Body of pancreas (tissue), 4 donors: Measurements from ENCODE around the gene SUGCT. TPM values are rescaled to one million over a fixed set of nuclear protein-coding genes. Genes with fewer than 3 reads are reported as not detected.
"Not testable (repeated sequence)": the region's sequence is repeated elsewhere in the genome, so short reads cannot be mapped to it uniquely, and the experiment has no call there.

Experiments
- ATAC-seq: fragments of 150-250 bp; one replicate; pipeline ENCODE4 v1.9.1; 2016
- DNase-seq, 4 donors: peaks; one replicate each; pipeline ENCODE4 v3.0.0-alpha.2; 2019
- H3K27ac ChIP-seq, 4 donors: fragments of 200-600 bp; sonication (generic); 1 replicate in 3 of 4; 2 replicates in 1 of 4; pipeline versions ENCODE4 v1.5.1 to v1.6.1; 2016 to 2019; ENCODE audit warnings: mild to moderate bottlenecking in 1 of 4, mixed read lengths in 1 of 4, moderate library complexity in 1 of 4
- H3K27me3 ChIP-seq, 2 donors: fragments of 200-600 bp; sonication (generic); one replicate each; pipeline ENCODE4 v1.6.0; 2016; ENCODE audit warnings: mild to moderate bottlenecking in 1 of 2
- H3K36me3 ChIP-seq, 2 donors: fragments of 200-600 bp; sonication (generic); replicated peaks in 1 of 2; 2 replicates each; pipeline ENCODE4 v1.5.1; 2016; ENCODE audit warnings: low read depth in 2 of 2; ENCODE audit not compliant: insufficient read depth in 1 of 2
- H3K4me1 ChIP-seq: fragments of 200-600 bp; sonication (generic); one replicate; pipeline ENCODE4 v1.6.0; 2016
- H3K4me3 ChIP-seq, 2 donors: fragments of 200-600 bp; sonication (generic); 1 replicate in 1 of 2; 2 replicates in 1 of 2; pipeline ENCODE4 v1.5.1; 2016 to 2019
- H3K9me3 ChIP-seq, 3 donors: fragments of 200-600 bp; sonication (generic); 1 replicate in 2 of 3; 2 replicates in 1 of 3; pipeline ENCODE4 v1.5.1; 2016
- CTCF ChIP-seq, 7 experiments: fragments of 450-650 bp in 4 of 7; fragments of 200-600 bp in 3 of 7; sonication (generic) in 3 of 7; IDR thresholded peaks; one replicate each; pipeline ENCODE4 v1.5.1; 2016 to 2019; ENCODE audit warnings: antibody characterized with exemption in 7 of 7
- POLR2A ChIP-seq, 3 donors: fragments of 450-650 bp; IDR thresholded peaks; one replicate each; pipeline ENCODE4 v1.6.1; 2016; ENCODE audit warnings: antibody characterized with exemption in 3 of 3, mild to moderate bottlenecking in 2 of 3
- WGBS, 2 donors: methylation state at CpG; one replicate each; pipeline ENCODE4 v1.1.5; 2017; 5-methylcytosine and 5-hydroxymethylcytosine counted together
- intact Hi-C: fragments of 100-400 bp; cut with DNase I; formaldehyde crosslinking; loops from one replicate; pipeline ENCODE4 v1.15.1; 2023
- total RNA-seq, 2 donors: library from RNA; depleted of rRNA; stranded (reverse); fragments of >200 nt; gene quantifications; one replicate each; pipeline ENCODE4 v1.1.0, GENCODE V29; 2016

Gene SUGCT
- total RNA-seq, 2 donors from 2014 or later = 0.78 to 1.3 TPM

DNA sequence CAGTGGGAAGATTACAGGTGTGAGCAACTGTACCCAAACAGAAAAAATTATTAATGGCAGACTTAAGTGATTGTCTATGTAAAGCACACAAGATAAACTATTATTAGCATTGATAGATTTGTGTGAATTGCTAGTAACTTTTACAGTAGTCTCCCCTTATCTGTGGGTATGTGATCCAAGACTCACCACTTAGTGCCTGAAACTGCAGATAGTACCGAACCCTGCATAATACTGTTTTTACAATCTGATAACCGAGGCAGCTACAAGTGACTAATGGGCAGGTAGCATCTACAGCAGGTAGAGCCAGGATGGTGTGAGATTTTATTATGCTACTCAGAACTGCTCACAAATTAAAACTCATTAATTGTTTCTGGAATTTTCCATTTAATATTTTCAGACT lies 31.9 kb upstream of the SUGCT start:
- intact Hi-C loops = no loop called here
- DNase-seq = no peak
- 36% methylated on average over 2 of the region's 2 CpGs for WGBS, 2 donors
- H3K36me3 ChIP-seq = no peaks in the 10 kb centered on the region
- H3K4me3 ChIP-seq = no peak overlapping the region
- no peaks in the 10 kb centered on the region for H3K9me3 ChIP-seq
- ATAC-seq = no peak
- peaks cover 40% of the 10 kb centered on the region for H3K4me1 ChIP-seq
- H3K27ac ChIP-seq = no peak overlapping the region
- no peak for TF ChIP-seq CTCF (IDR thresholded peaks at IDR 0.05)
- no peaks in the 10 kb centered on the region for H3K27me3 ChIP-seq

- intact Hi-C loops = no loop called here
- ATAC-seq = no peak
- Histone ChIP-seq H3K4me1 (peaks cover 15% of the 10 kb centered on the region), H3K27me3 (no peaks in the 10 kb centered on the region), H3K27ac (no peak overlapping the region), H3K36me3 (no peaks in the 10 kb centered on the region), H3K9me3 (no peaks in the 10 kb centered on the region), H3K4me3 (no peak overlapping the region)
- TF ChIP-seq POLR2A (IDR thresholded peaks at IDR 0.05) (no peak), CTCF (IDR thresholded peaks at IDR 0.05) (no peak)
- no peak for DNase-seq
- WGBS, 2 donors = 65 to 75% methylated on average over 4 of the region's 4 CpGs
Measured at GRCh38 chr7:40105879-40106473, 28.8 kb upstream of the SUGCT start.

DNA sequence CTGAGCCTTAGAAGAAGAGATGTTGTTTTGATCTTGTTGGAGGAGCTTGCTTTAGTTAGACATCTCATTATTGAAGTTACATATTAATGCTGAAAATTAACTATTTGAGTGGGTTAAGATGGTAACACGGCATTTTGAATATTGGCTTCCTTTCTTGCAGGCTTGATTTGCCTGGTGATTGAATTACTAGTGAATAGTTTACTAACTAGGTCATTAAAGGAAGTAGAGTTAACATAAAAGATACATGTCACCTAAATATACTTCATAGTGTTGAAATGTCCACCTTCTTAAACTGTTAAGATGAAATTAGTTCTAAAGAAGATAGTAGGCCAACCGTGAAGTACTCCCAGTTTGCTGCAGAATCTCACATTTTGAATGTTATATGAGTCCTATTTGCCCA lies 18.9 kb upstream of the SUGCT start:
- intact Hi-C loops = no loop called here
- TF ChIP-seq POLR2A (IDR thresholded peaks at IDR 0.05) (no peak), CTCF (IDR thresholded peaks at IDR 0.05) (no peak)
- WGBS, 2 donors = 72 to 83% methylated on average over 2 of the region's 2 CpGs
- Histone ChIP-seq H3K4me3 (no peak overlapping the region), H3K27me3 (no peaks in the 10 kb centered on the region), H3K9me3 (no peaks in the 10 kb centered on the region), H3K36me3 (no peaks in the 10 kb centered on the region), H3K27ac (no peak overlapping the region), H3K4me1 (no peaks in the 10 kb centered on the region)
- DNase-seq = no peak
- no peak for ATAC-seq

GRCh38 chr7:40117199-40117598 lies 17.6 kb upstream of the SUGCT start:
- H3K4me3 ChIP-seq, H3K4me1 ChIP-seq, H3K36me3 ChIP-seq, DNase-seq, H3K27me3 ChIP-seq, H3K9me3 ChIP-seq, intact Hi-C loops, ATAC-seq: not testable (repeated sequence)
- H3K27ac ChIP-seq = peak overlapping the region in 1 of 4 donors; percentile 24
- 74 to 83% methylated on average over 9 of the region's 9 CpGs for WGBS, 2 donors

- H3K4me1 ChIP-seq = peaks cover 12% of the 10 kb centered on the region
- intact Hi-C loops, DNase-seq, H3K36me3 ChIP-seq, ATAC-seq, H3K4me3 ChIP-seq, H3K27ac ChIP-seq, H3K9me3 ChIP-seq, H3K27me3 ChIP-seq: not testable (repeated sequence)
- 84 to 86% methylated on average over 7 of the region's 7 CpGs for WGBS, 2 donors
Measured at GRCh38 chr7:40118201-40118600, 16.6 kb upstream of the SUGCT start.

GRCh38 chr7:40120020-40120419 lies 14.8 kb upstream of the SUGCT start:
- H3K4me3 ChIP-seq = no peak overlapping the region
- H3K27me3 ChIP-seq = no peaks in the 10 kb centered on the region
- intact Hi-C loops = no loop called here
- TF ChIP-seq POLR2A (IDR thresholded peaks at IDR 0.05) (no peak), CTCF (IDR thresholded peaks at IDR 0.05) (no peak)
- peaks cover 12% of the 10 kb centered on the region for H3K4me1 ChIP-seq
- 88 to 90% methylated on average over 5 of the region's 5 CpGs for WGBS, 2 donors
- H3K27ac ChIP-seq = no peak overlapping the region
- no peaks in the 10 kb centered on the region for H3K9me3 ChIP-seq
- DNase-seq = no peak
- ATAC-seq = no peak
- no peaks in the 10 kb centered on the region for H3K36me3 ChIP-seq

- WGBS, 2 donors = 62 to 69% methylated on average over 14 of the region's 14 CpGs
- H3K4me1 ChIP-seq = peaks cover 12% of the 10 kb centered on the region
- ATAC-seq, intact Hi-C loops, H3K4me3 ChIP-seq, H3K27ac ChIP-seq, H3K27me3 ChIP-seq, H3K36me3 ChIP-seq, DNase-seq, H3K9me3 ChIP-seq: not testable (repeated sequence)
Measured at GRCh38 chr7:40122100-40122939, 12.5 kb upstream of the SUGCT start.
